HG02885 (cell line): ENCODE results near the gene PNMA8B.

ENCODE experiments used
- ATAC-seq: cut with Tn5 transposase; IDR thresholded peaks from one replicate; pipeline ENCODE4 v1.9.1; 2021; ENCODE audit warnings: mild to moderate bottlenecking; ENCODE audit not compliant: unreplicated experiment, poor library complexity

Gene PNMA8B

GRCh38 chr19:46461537-46461936 is 34.1 kb downstream of the PNMA8B start:
- ATAC-seq: no peak

- no peak for ATAC-seq
These were observed 34.7 kb downstream of the PNMA8B start for GRCh38 chr19:46460981-46461380.

GRCh38 chr19:46460055-46460454 is 35.6 kb downstream of the PNMA8B start:
- ATAC-seq: no peak

GRCh38 chr19:46456930-46457329 is 38.7 kb downstream of the PNMA8B start:
- ATAC-seq: no peak

GRCh38 chr19:46454244-46454643 is 41.4 kb downstream of the PNMA8B start:
- no peak for ATAC-seq

GRCh38 chr19:46453661-46454060 is 42.0 kb downstream of the PNMA8B start:
- no peak for ATAC-seq

GRCh38 chr19:46452186-46452585 is 43.5 kb downstream of the PNMA8B start:
- no peak for ATAC-seq

- ATAC-seq: no peak
These were observed 44.3 kb downstream of the PNMA8B start for GRCh38 chr19:46451352-46451751.

GRCh38 chr19:46450737-46451136 is 44.9 kb downstream of the PNMA8B start:
- no peak for ATAC-seq

- no peak for ATAC-seq
These were observed 46.4 kb downstream of the PNMA8B start for GRCh38 chr19:46449228-46449627.

GRCh38 chr19:46448601-46449000 is 47.1 kb downstream of the PNMA8B start:
- no peak for ATAC-seq

- ATAC-seq: no peak
These were observed 47.8 kb downstream of the PNMA8B start for GRCh38 chr19:46447824-46448223.

- no peak for ATAC-seq
These were observed 48.7 kb downstream of the PNMA8B start for GRCh38 chr19:46447006-46447405.

- no peak for ATAC-seq
These were observed 49.6 kb downstream of the PNMA8B start for GRCh38 chr19:46446021-46446420.

- ATAC-seq: no peak
These were observed 52.7 kb downstream of the PNMA8B start for GRCh38 chr19:46442808-46443450.

GRCh38 chr19:46441866-46442265 is 53.8 kb downstream of the PNMA8B start:
- no peak for ATAC-seq
